Measurements from ENCODE around the gene PIK3R6.
"Not testable (repeated sequence)": the region's sequence is repeated elsewhere in the genome, so short reads cannot be mapped to it uniquely, and the experiment has no call there.

The PIK3R6 gene

GRCh38 chr17:8893059-8893458 is 25.6 kb upstream of the PIK3R6 start:
- H3K27ac ChIP-seq (ENCODE audit: low read depth, low read length) = no peak overlapping the region
- peaks cover 9% of the 10 kb centered on the region; the same call in 1 of the 2 replicates for H3K4me1 ChIP-seq (ENCODE audit: control insufficient read depth, insufficient read depth, low read length)
- no peaks in the 10 kb centered on the region for H3K9me3 ChIP-seq (ENCODE audit: control insufficient read depth, insufficient read depth, low read length)
- H3K27me3 ChIP-seq (ENCODE audit: control insufficient read depth, insufficient read depth, low read length) = no peaks in the 10 kb centered on the region
- no peak overlapping the region for H3K4me3 ChIP-seq (ENCODE audit: low read depth, low read length)
- H3K36me3 ChIP-seq (ENCODE audit: control insufficient read depth, insufficient read depth, low read length) = no peaks in the 10 kb centered on the region
- H3K9ac ChIP-seq (ENCODE audit: low read depth, low read length) = no peak overlapping the region

- H3K4me1 ChIP-seq (ENCODE audit: control insufficient read depth, insufficient read depth, low read length) = peaks cover 9% of the 10 kb centered on the region; the same call in 1 of the 2 replicates
- H3K9ac ChIP-seq (ENCODE audit: low read depth, low read length) = no peak overlapping the region
- H3K9me3 ChIP-seq (ENCODE audit: control insufficient read depth, insufficient read depth, low read length) = no peaks in the 10 kb centered on the region
- H3K27me3 ChIP-seq (ENCODE audit: control insufficient read depth, insufficient read depth, low read length) = no peaks in the 10 kb centered on the region
- H3K27ac ChIP-seq (ENCODE audit: low read depth, low read length) = no peak overlapping the region
- no peak overlapping the region for H3K4me3 ChIP-seq (ENCODE audit: low read depth, low read length)
- no peaks in the 10 kb centered on the region for H3K36me3 ChIP-seq (ENCODE audit: control insufficient read depth, insufficient read depth, low read length)
Measured at GRCh38 chr17:8892338-8892690, 24.8 kb upstream of the PIK3R6 start.

GRCh38 chr17:8890671-8891070 is 23.2 kb upstream of the PIK3R6 start:
- Histone ChIP-seq H3K9ac (ENCODE audit: low read depth, low read length) (no peak overlapping the region), H3K27ac (ENCODE audit: low read depth, low read length) (no peak overlapping the region), H3K27me3 (ENCODE audit: control insufficient read depth, insufficient read depth, low read length) (no peaks in the 10 kb centered on the region), H3K4me3 (ENCODE audit: low read depth, low read length) (no peak overlapping the region), H3K4me1 (ENCODE audit: control insufficient read depth, insufficient read depth, low read length) (peaks cover 9% of the 10 kb centered on the region; the same call in 1 of the 2 replicates), H3K36me3 (ENCODE audit: control insufficient read depth, insufficient read depth, low read length) (no peaks in the 10 kb centered on the region), H3K9me3 (ENCODE audit: control insufficient read depth, insufficient read depth, low read length) (no peaks in the 10 kb centered on the region)

GRCh38 chr17:8889458-8890210 is 22.2 kb upstream of the PIK3R6 start:
- Histone ChIP-seq H3K4me3 (ENCODE audit: low read depth, low read length) (no peak overlapping the region), H3K36me3 (ENCODE audit: control insufficient read depth, insufficient read depth, low read length) (no peaks in the 10 kb centered on the region), H3K27me3 (ENCODE audit: control insufficient read depth, insufficient read depth, low read length) (no peaks in the 10 kb centered on the region), H3K4me1 (ENCODE audit: control insufficient read depth, insufficient read depth, low read length) (peaks cover 9% of the 10 kb centered on the region; the same call in 1 of the 2 replicates), H3K27ac (ENCODE audit: low read depth, low read length) (no peak overlapping the region), H3K9ac (ENCODE audit: low read depth, low read length) (no peak overlapping the region), H3K9me3 (ENCODE audit: control insufficient read depth, insufficient read depth, low read length) (no peaks in the 10 kb centered on the region)

- 0 out of 2 replicates have a peak, but pooled peaks cover 4% of the 10 kb centered on the region for H3K4me1 ChIP-seq (ENCODE audit: control insufficient read depth, insufficient read depth, low read length)
- no peak overlapping the region for H3K9ac ChIP-seq (ENCODE audit: low read depth, low read length)
- H3K27me3 ChIP-seq (ENCODE audit: control insufficient read depth, insufficient read depth, low read length) = no peaks in the 10 kb centered on the region
- no peaks in the 10 kb centered on the region for H3K36me3 ChIP-seq (ENCODE audit: control insufficient read depth, insufficient read depth, low read length)
- H3K9me3 ChIP-seq (ENCODE audit: control insufficient read depth, insufficient read depth, low read length) = no peaks in the 10 kb centered on the region
- no peak overlapping the region for H3K27ac ChIP-seq (ENCODE audit: low read depth, low read length)
- H3K4me3 ChIP-seq (ENCODE audit: low read depth, low read length) = no peak overlapping the region
Measured at GRCh38 chr17:8888704-8889302, 21.3 kb upstream of the PIK3R6 start.

- Histone ChIP-seq H3K27ac (ENCODE audit: low read depth, low read length) (no peak overlapping the region), H3K9me3 (ENCODE audit: control insufficient read depth, insufficient read depth, low read length) (no peaks in the 10 kb centered on the region), H3K4me3 (ENCODE audit: low read depth, low read length) (no peak overlapping the region), H3K9ac (ENCODE audit: low read depth, low read length) (no peak overlapping the region), H3K36me3 (ENCODE audit: control insufficient read depth, insufficient read depth, low read length) (no peaks in the 10 kb centered on the region), H3K4me1 (ENCODE audit: control insufficient read depth, insufficient read depth, low read length) (no peaks in the 10 kb centered on the region), H3K27me3 (ENCODE audit: control insufficient read depth, insufficient read depth, low read length) (no peaks in the 10 kb centered on the region)
Measured at GRCh38 chr17:8887834-8888703, 20.6 kb upstream of the PIK3R6 start.

- H3K4me3 ChIP-seq (ENCODE audit: low read depth, low read length) = no peak overlapping the region
- no peak overlapping the region for H3K27ac ChIP-seq (ENCODE audit: low read depth, low read length)
- no peaks in the 10 kb centered on the region for H3K27me3 ChIP-seq (ENCODE audit: control insufficient read depth, insufficient read depth, low read length)
- H3K4me1 ChIP-seq (ENCODE audit: control insufficient read depth, insufficient read depth, low read length) = no peaks in the 10 kb centered on the region
- no peak overlapping the region for H3K9ac ChIP-seq (ENCODE audit: low read depth, low read length)
- H3K36me3 ChIP-seq (ENCODE audit: control insufficient read depth, insufficient read depth, low read length) = no peaks in the 10 kb centered on the region
- H3K9me3 ChIP-seq (ENCODE audit: control insufficient read depth, insufficient read depth, low read length) = no peaks in the 10 kb centered on the region
Measured at GRCh38 chr17:8887301-8887700, 19.8 kb upstream of the PIK3R6 start.

GRCh38 chr17:8885967-8886684 is 18.7 kb upstream of the PIK3R6 start:
- no peak overlapping the region for H3K4me3 ChIP-seq (ENCODE audit: low read depth, low read length)
- no peak overlapping the region for H3K27ac ChIP-seq (ENCODE audit: low read depth, low read length)
- H3K27me3 ChIP-seq (ENCODE audit: control insufficient read depth, insufficient read depth, low read length) = no peaks in the 10 kb centered on the region
- H3K9ac ChIP-seq (ENCODE audit: low read depth, low read length) = no peak overlapping the region
- no peaks in the 10 kb centered on the region for H3K4me1 ChIP-seq (ENCODE audit: control insufficient read depth, insufficient read depth, low read length)
- H3K36me3 ChIP-seq (ENCODE audit: control insufficient read depth, insufficient read depth, low read length) = no peaks in the 10 kb centered on the region
- no peaks in the 10 kb centered on the region for H3K9me3 ChIP-seq (ENCODE audit: control insufficient read depth, insufficient read depth, low read length)

GRCh38 chr17:8885163-8885966 is 17.9 kb upstream of the PIK3R6 start:
- not testable (repeated sequence) for H3K9ac ChIP-seq (ENCODE audit: low read depth, low read length)

GRCh38 chr17:8884336-8884990 is 17.0 kb upstream of the PIK3R6 start:
- H3K4me3 ChIP-seq (ENCODE audit: low read depth, low read length) = no peak overlapping the region
- H3K36me3 ChIP-seq (ENCODE audit: control insufficient read depth, insufficient read depth, low read length) = no peaks in the 10 kb centered on the region
- no peak overlapping the region for H3K9ac ChIP-seq (ENCODE audit: low read depth, low read length)
- H3K9me3 ChIP-seq (ENCODE audit: control insufficient read depth, insufficient read depth, low read length) = no peaks in the 10 kb centered on the region
- H3K27ac ChIP-seq (ENCODE audit: low read depth, low read length) = no peak overlapping the region
- no peaks in the 10 kb centered on the region for H3K4me1 ChIP-seq (ENCODE audit: control insufficient read depth, insufficient read depth, low read length)
- no peaks in the 10 kb centered on the region for H3K27me3 ChIP-seq (ENCODE audit: control insufficient read depth, insufficient read depth, low read length)

More at GRCh38 chr17:8885163-8885966, 17.9 kb upstream of the PIK3R6 start:
- H3K4me3 ChIP-seq (ENCODE audit: low read depth, low read length); H3K4me1 ChIP-seq (ENCODE audit: control insufficient read depth, insufficient read depth, low read length); H3K9me3 ChIP-seq (ENCODE audit: control insufficient read depth, insufficient read depth, low read length); H3K27ac ChIP-seq (ENCODE audit: low read depth, low read length); H3K27me3 ChIP-seq (ENCODE audit: control insufficient read depth, insufficient read depth, low read length); H3K36me3 ChIP-seq (ENCODE audit: control insufficient read depth, insufficient read depth, low read length): not testable (repeated sequence)

Data from HUES48 (cell line).